Activated CD4-positive, alpha-beta T cell treated with anti-CD3 and anti-CD28 coated beads, Interleukin-2, amount 10 ng/mL, durations not matched to agents 7 days and 5 days (primary cell): ENCODE data around the gene SPATC1L. TPM values are rescaled to one million over a fixed set of nuclear protein-coding genes. Genes with fewer than 3 reads are reported as not detected.
"Not testable (repeated sequence)": the region's sequence is repeated elsewhere in the genome, so short reads cannot be mapped to it uniquely, and the experiment has no call there.

Experiments
- CTCF ChIA-PET: fragments of 350-600 bp; sonication (Branson Sonifier 250); formaldehyde crosslinking; loops from one replicate; lab custom pipeline; 2021; ENCODE audit warnings: antibody characterized with exemption; lab: Charles Lee
- POLR2A ChIA-PET: fragments of 350-600 bp; sonication (Branson Sonifier 250); formaldehyde crosslinking; loops from one replicate; lab custom pipeline; 2021; ENCODE audit warnings: antibody characterized with exemption; lab: Charles Lee
- DNase-seq: peaks from one replicate; pipeline ENCODE4 v3.0.0-alpha.2; 2020
- H3K27ac Mint-ChIP-seq: one replicate; pipeline ENCODE4 v1.8.0; 2021; ENCODE audit warnings: mild to moderate bottlenecking, moderate library complexity, mixed read lengths
- H3K27me3 Mint-ChIP-seq: one replicate; pipeline ENCODE4 v1.8.0; 2021; ENCODE audit warnings: mixed read lengths
- H3K36me3 Mint-ChIP-seq: one replicate; pipeline ENCODE4 v1.8.0; 2021; ENCODE audit warnings: low read depth, mixed read lengths
- H3K4me1 Mint-ChIP-seq: one replicate; pipeline ENCODE4 v1.8.0; 2021; ENCODE audit warnings: mixed read lengths
- H3K4me3 Mint-ChIP-seq: one replicate; pipeline ENCODE4 v1.8.0; 2021; ENCODE audit warnings: mild to moderate bottlenecking, moderate library complexity, mixed read lengths
- H3K9me3 Mint-ChIP-seq: one replicate; pipeline ENCODE4 v1.8.0; 2021; ENCODE audit warnings: mixed read lengths
- total RNA-seq, 2 experiments: library from RNA; stranded (reverse); gene quantifications; one replicate each; pipeline ENCODE4 v1.2.3, GENCODE V29; 2021

Gene SPATC1L
- total RNA-seq, 2 experiments from 2014 or later = 6.1 to 6.3 TPM

GRCh38 chr21:46189959-46190490, 5.8 kb upstream of the SPATC1L start:
- Mint-ChIP-seq H3K27ac (no peak overlapping the region), H3K9me3 (no peaks in the 10 kb centered on the region), H3K4me3 (no peak overlapping the region), H3K4me1 (peaks cover 7% of the 10 kb centered on the region), H3K36me3 (peaks cover 14% of the 10 kb centered on the region), H3K27me3 (peaks cover 6% of the 10 kb centered on the region)
- DNase-seq = no peak
- ChIA-PET CTCF (no interaction called here), POLR2A (interaction anchor here (0.6 kb wide), 1 partner anchor 453 kb away, joined by 3 read pairs; no protein-coding TSS in a partner anchor)

GRCh38 chr21:46189213-46189958, 5.1 kb upstream of the SPATC1L start:
- ChIA-PET POLR2A (interaction anchor here (0.6 kb wide), 1 partner anchor 454 kb away, joined by 3 read pairs; no protein-coding TSS in a partner anchor), CTCF (no interaction called here)
- peaks cover 12% of the 10 kb centered on the region for H3K4me1 Mint-ChIP-seq
- H3K27me3 Mint-ChIP-seq = peaks cover 10% of the 10 kb centered on the region
- H3K9me3 Mint-ChIP-seq = no peaks in the 10 kb centered on the region
- no peak overlapping the region for H3K27ac Mint-ChIP-seq
- peaks cover 12% of the 10 kb centered on the region for H3K36me3 Mint-ChIP-seq
- no peak for DNase-seq
- no peak overlapping the region for H3K4me3 Mint-ChIP-seq

- no peak overlapping the region for H3K4me3 Mint-ChIP-seq
- DNase-seq = no peak
- ChIA-PET POLR2A (no interaction called here), CTCF (no interaction called here)
- peaks cover 12% of the 10 kb centered on the region for H3K4me1 Mint-ChIP-seq
- H3K9me3 Mint-ChIP-seq = no peaks in the 10 kb centered on the region
- peaks cover 10% of the 10 kb centered on the region for H3K27me3 Mint-ChIP-seq
- H3K36me3 Mint-ChIP-seq = peaks cover 3% of the 10 kb centered on the region
- no peak overlapping the region for H3K27ac Mint-ChIP-seq
Measured at GRCh38 chr21:46188226-46189212, 4.3 kb upstream of the SPATC1L start.

DNA sequence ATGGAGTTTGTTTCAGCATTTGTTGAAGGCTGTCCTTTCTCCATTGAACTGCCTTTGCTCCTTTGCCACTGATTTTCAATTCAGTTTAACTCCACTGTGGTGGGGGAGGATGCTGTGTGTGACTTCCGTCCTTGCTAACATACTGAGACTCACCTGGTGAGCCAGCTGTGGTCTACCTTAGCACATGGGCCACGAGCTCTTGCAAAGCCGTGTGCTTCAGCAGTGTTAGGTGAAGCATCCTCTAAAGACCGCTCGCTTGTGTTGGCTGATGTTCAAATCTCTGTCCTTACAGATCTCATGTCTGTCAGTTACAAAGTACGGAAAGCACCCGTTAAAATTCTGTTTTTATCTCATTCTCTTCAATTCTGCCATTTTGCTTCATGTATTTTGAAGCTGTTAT, 3.6 kb upstream of the SPATC1L start:
- ChIA-PET CTCF (no interaction called here), POLR2A (no interaction called here)
- H3K4me3 Mint-ChIP-seq = no peak overlapping the region
- H3K4me1 Mint-ChIP-seq = peaks cover 14% of the 10 kb centered on the region
- H3K9me3 Mint-ChIP-seq = no peaks in the 10 kb centered on the region
- H3K27me3 Mint-ChIP-seq = peaks cover 10% of the 10 kb centered on the region
- DNase-seq = no peak
- no peaks in the 10 kb centered on the region for H3K36me3 Mint-ChIP-seq
- H3K27ac Mint-ChIP-seq = no peak overlapping the region

- ChIA-PET POLR2A (no interaction called here), CTCF (no interaction called here)
- Mint-ChIP-seq H3K27ac (no peak overlapping the region), H3K4me1 (peaks cover 14% of the 10 kb centered on the region), H3K4me3 (no peak overlapping the region), H3K27me3 (peaks cover 10% of the 10 kb centered on the region), H3K9me3 (no peaks in the 10 kb centered on the region), H3K36me3 (no peaks in the 10 kb centered on the region)
- no peak for DNase-seq
Measured at GRCh38 chr21:46187261-46187660, 3.0 kb upstream of the SPATC1L start.

DNA sequence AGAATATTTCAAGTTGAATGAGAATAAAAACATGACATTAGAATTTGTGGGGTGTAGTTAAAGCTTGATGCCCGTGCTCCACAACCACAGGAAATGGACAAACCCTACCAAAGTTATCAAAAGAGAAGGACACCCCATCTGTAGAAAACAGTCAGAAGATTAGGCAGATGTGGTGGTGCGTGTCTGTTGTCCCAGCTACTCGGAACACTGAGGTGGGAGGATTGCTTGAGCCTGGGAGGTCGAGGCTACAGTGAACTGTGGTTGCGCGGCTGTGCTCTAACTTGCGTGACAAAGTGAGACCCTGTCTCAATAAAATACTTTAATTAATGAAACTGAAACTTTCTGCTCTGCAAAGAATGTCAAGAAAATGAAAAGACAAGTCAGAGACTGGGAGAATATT, 1.5 kb upstream of the SPATC1L start:
- no peak overlapping the region for H3K4me3 Mint-ChIP-seq
- H3K27ac Mint-ChIP-seq = no peak overlapping the region
- H3K36me3 Mint-ChIP-seq = no peaks in the 10 kb centered on the region
- ChIA-PET POLR2A (no interaction called here), CTCF (interaction anchor here (1.1 kb wide), 1 partner anchor 21 kb away, joined by 3 read pairs; no protein-coding TSS in a partner anchor)
- H3K9me3 Mint-ChIP-seq = no peaks in the 10 kb centered on the region
- peaks cover 14% of the 10 kb centered on the region for H3K4me1 Mint-ChIP-seq
- no peak for DNase-seq
- H3K27me3 Mint-ChIP-seq = peaks cover 10% of the 10 kb centered on the region

DNA sequence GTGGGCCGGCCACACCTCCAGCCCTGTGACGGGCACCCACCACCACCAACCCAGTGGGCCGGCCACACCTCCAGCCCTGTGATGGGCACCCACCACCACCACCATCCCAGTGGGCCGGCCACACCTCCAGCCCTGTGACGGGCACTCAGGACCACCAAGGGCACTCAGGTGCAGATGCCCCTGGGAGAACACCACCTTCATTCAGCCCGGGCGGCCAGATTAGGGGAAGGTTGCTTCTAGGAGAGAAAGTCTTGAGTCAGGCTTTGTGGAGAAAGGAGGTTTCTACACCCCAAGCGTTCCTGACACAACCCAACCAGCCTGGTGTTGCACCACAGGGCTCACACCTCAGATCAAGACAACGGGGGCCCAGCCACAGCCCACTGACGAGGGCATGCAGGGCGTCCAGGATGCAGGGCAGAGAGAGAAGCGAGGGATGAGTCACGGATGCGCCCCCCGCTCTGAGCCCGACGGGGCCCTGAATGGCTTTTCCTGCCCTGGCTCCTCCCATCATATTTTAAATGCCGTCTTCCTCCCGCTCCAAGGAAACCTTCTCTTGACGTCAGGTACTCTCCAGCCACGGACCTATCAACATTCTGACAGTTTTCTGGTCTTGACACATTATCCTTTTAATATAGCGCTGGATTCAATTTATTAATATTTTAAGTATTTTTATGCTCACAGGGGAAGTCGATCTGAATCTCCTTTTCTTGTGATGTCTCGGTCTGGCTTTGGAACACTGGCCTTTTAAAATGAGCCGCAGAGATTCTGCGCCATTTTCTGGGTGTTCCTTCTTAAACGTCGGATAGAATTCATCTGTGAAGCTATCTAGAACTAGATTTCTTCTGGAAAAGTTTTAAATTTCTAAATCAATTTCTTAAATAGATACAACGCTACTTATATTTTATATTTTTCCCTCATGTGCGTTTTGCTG, 631 bp upstream of the SPATC1L start:
- H3K4me1 Mint-ChIP-seq = peaks cover 14% of the 10 kb centered on the region
- CTCF ChIA-PET = no interaction called here
- peak; percentile 59 for DNase-seq

DNA sequence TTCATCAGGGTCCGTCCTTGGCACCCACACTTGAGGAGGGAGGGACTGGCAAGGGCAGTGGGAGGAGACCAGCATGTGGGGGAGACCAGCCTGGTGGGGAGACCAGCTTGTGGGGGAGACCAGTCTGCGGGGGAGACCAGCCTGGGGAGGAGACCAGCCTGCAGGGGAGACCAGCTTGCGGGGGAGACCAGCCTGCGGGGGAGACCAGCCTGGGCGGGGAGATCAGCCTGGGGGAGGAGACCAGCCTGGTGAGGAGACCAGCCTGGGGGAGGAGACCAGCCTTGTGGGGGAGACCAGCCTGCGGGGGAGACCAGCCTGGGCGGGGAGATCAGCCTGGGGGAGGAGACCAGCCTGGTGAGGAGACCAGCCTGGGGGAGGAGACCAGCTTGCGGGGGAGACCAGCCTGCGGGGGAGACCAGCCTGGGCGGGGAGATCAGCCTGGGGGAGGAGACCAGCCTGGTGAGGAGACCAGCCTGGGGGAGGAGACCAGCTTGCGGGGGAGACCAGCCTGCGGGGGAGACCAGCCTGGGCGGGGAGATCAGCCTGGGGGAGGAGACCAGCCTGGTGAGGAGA, 836 bp downstream of the SPATC1L start:
- Mint-ChIP-seq H3K4me3 (peak overlapping the region; percentile 65), H3K4me1 (peaks cover 14% of the 10 kb centered on the region), H3K27me3 (peaks cover 10% of the 10 kb centered on the region)
- CTCF ChIA-PET, H3K27ac Mint-ChIP-seq, POLR2A ChIA-PET, DNase-seq, H3K36me3 Mint-ChIP-seq, H3K9me3 Mint-ChIP-seq: not testable (repeated sequence)

More for the DNA sequence above, 631 bp upstream of the SPATC1L start:
- POLR2A ChIA-PET = no interaction called here
- Mint-ChIP-seq H3K36me3 (no peaks in the 10 kb centered on the region), H3K27ac (peak overlapping the region; percentile 69), H3K4me3 (peak overlapping the region; percentile 74), H3K9me3 (no peaks in the 10 kb centered on the region), H3K27me3 (peaks cover 10% of the 10 kb centered on the region)

DNA sequence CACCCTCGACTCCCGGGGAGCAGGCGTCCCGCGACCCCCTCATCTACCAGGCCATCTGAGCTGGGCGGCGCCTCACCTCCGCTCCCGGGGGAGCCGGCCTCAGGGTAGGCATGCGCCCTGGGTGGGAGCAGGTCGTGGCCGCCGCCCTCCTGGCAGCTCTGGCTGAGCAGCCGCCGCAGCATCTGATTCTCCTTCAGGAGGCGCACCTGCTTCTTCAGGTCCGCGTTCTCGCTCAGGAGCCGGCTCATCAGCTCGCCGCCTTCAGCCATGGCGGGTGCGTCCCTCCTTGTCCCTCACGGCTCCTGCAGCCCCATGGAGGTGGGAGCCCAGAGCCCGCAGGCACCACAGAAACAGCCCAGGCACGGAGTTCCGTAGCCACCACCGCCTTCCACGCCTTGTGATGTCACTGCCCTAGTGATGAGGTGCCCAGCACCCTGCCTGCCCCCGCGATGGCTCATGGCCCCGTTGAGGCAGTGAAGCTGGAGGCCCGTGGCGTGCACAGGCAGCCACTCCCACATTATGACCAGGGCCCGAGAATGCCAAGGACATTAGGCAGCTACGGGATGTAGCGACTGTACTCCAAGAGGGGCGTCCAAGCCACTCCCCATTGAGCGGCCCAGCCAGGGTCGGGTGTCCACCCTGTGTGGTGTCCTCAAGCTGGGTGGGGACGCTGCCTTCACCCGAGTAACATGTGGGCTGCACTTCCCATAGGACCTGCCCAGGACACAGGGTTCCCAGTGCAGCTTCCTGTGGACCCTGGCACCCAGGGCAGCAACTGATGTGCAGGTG, 1.5 kb downstream of the SPATC1L start:
- Mint-ChIP-seq H3K27me3 (peaks cover 10% of the 10 kb centered on the region), H3K4me1 (peaks cover 14% of the 10 kb centered on the region), H3K27ac (no peak overlapping the region), H3K4me3 (peak overlapping the region; percentile 65), H3K36me3 (no peaks in the 10 kb centered on the region), H3K9me3 (peaks cover under 1% of the 10 kb centered on the region)
- DNase-seq = no peak
- CTCF ChIA-PET = no interaction called here
- POLR2A ChIA-PET = no interaction called here

- peaks cover 10% of the 10 kb centered on the region for H3K27me3 Mint-ChIP-seq
- H3K9me3 Mint-ChIP-seq = peaks cover 2% of the 10 kb centered on the region
- POLR2A ChIA-PET = no interaction called here
- DNase-seq = no peak
- H3K4me1 Mint-ChIP-seq = peaks cover 14% of the 10 kb centered on the region
- H3K36me3 Mint-ChIP-seq = no peaks in the 10 kb centered on the region
- H3K27ac Mint-ChIP-seq = no peak overlapping the region
- CTCF ChIA-PET = no interaction called here
- H3K4me3 Mint-ChIP-seq = no peak overlapping the region
Measured at GRCh38 chr21:46181953-46182547, 2.2 kb downstream of the SPATC1L start.

GRCh38 chr21:46181436-46181835, 2.8 kb downstream of the SPATC1L start:
- Mint-ChIP-seq H3K4me3 (no peak overlapping the region), H3K27me3 (peaks cover 11% of the 10 kb centered on the region), H3K36me3 (no peaks in the 10 kb centered on the region), H3K27ac (no peak overlapping the region), H3K9me3 (peaks cover 2% of the 10 kb centered on the region), H3K4me1 (peaks cover 14% of the 10 kb centered on the region)
- no peak for DNase-seq
- POLR2A ChIA-PET = no interaction called here
- CTCF ChIA-PET = interaction anchor here (1.3 kb wide), 1 partner anchor 14 kb away, joined by 3 read pairs; no protein-coding TSS in a partner anchor
